Head of caudate nucleus (tissue), 42 donors: ENCODE measurements around the gene GLIS1.
A peak's percentile ranks its signal among the peaks of the same experiment; 100 is the strongest.

ENCODE experiments used
- DNase-seq, 42 donors: peaks; one replicate each; pipeline versions ENCODE4 v3.0.0 to v3.0.0-alpha.2; 2020 to 2021; ENCODE audit warnings: mixed read lengths in 7 of 42
- intact Hi-C: fragments of 100-400 bp; cut with DNase I; formaldehyde crosslinking; loops from one replicate; pipeline ENCODE4 v1.15.0; 2022

The GLIS1 gene

GRCh38 chr1:53483170-53483569 is 255.8 kb downstream of the GLIS1 start:
- intact Hi-C loops: no loop called here
- DNase-seq: no peak

- intact Hi-C loops: no loop called here
- no peak for DNase-seq
These were observed 256.4 kb downstream of the GLIS1 start for GRCh38 chr1:53482441-53483153.

GRCh38 chr1:53481456-53481855 is 257.5 kb downstream of the GLIS1 start:
- intact Hi-C loops: no loop called here
- DNase-seq: no peak

GRCh38 chr1:53480678-53481077 is 258.3 kb downstream of the GLIS1 start:
- intact Hi-C loops: no loop called here
- no peak for DNase-seq

- intact Hi-C loops: no loop called here
These were observed 260.5 kb downstream of the GLIS1 start for GRCh38 chr1:53478502-53478818.

GRCh38 chr1:53477651-53478501 is 261.1 kb downstream of the GLIS1 start:
- DNase-seq: no peak

More at GRCh38 chr1:53478502-53478818, 260.5 kb downstream of the GLIS1 start:
- DNase-seq: no peak

GRCh38 chr1:53476579-53476978 is 262.4 kb downstream of the GLIS1 start:
- intact Hi-C loops: no loop called here
- DNase-seq: no peak

More at GRCh38 chr1:53477651-53478501, 261.1 kb downstream of the GLIS1 start:
- intact Hi-C loops: no loop called here

- intact Hi-C loops: no loop called here
- peak in 1 of 42 donors; percentile 7 for DNase-seq
These were observed 263.3 kb downstream of the GLIS1 start for GRCh38 chr1:53475664-53476063.

- peak in 2 of 42 donors; percentile 4 to 8 for DNase-seq
- intact Hi-C loops: no loop called here
These were observed 265.5 kb downstream of the GLIS1 start for GRCh38 chr1:53473463-53473862.

- DNase-seq: no peak
- intact Hi-C loops: no loop called here
These were observed 268.0 kb downstream of the GLIS1 start for GRCh38 chr1:53471000-53471399.

- intact Hi-C loops: no loop called here
- DNase-seq: no peak
These were observed 268.4 kb downstream of the GLIS1 start for GRCh38 chr1:53470584-53470983.

- DNase-seq: peak; percentile 20 to 87 (median 72)
- intact Hi-C loops: no loop called here
These were observed 268.8 kb downstream of the GLIS1 start for GRCh38 chr1:53470155-53470554.

GRCh38 chr1:53469373-53469772 is 269.6 kb downstream of the GLIS1 start:
- intact Hi-C loops: no loop called here

GRCh38 chr1:53468374-53468773 is 270.6 kb downstream of the GLIS1 start:
- peak in 2 of 42 donors; percentile 23 to 32 for DNase-seq

More at GRCh38 chr1:53469373-53469772, 269.6 kb downstream of the GLIS1 start:
- DNase-seq: peak in 1 of 42 donors; percentile 22

GRCh38 chr1:53467391-53467790 is 271.6 kb downstream of the GLIS1 start:
- no peak for DNase-seq
- intact Hi-C loops: no loop called here

More at GRCh38 chr1:53468374-53468773, 270.6 kb downstream of the GLIS1 start:
- intact Hi-C loops: no loop called here

- peak in 1 of 42 donors; percentile 15 for DNase-seq
- intact Hi-C loops: no loop called here
These were observed 273.7 kb downstream of the GLIS1 start for GRCh38 chr1:53465023-53465957.

- intact Hi-C loops: no loop called here
- peak in 2 of 42 donors; percentile 24 to 28 for DNase-seq
These were observed 274.7 kb downstream of the GLIS1 start for GRCh38 chr1:53463961-53464899.
